ENCODE measurements around the gene FRMD5.
"Not testable (repeated sequence)": the region's sequence is repeated elsewhere in the genome, so short reads cannot be mapped to it uniquely, and the experiment has no call there.

The FRMD5 gene

DNA sequence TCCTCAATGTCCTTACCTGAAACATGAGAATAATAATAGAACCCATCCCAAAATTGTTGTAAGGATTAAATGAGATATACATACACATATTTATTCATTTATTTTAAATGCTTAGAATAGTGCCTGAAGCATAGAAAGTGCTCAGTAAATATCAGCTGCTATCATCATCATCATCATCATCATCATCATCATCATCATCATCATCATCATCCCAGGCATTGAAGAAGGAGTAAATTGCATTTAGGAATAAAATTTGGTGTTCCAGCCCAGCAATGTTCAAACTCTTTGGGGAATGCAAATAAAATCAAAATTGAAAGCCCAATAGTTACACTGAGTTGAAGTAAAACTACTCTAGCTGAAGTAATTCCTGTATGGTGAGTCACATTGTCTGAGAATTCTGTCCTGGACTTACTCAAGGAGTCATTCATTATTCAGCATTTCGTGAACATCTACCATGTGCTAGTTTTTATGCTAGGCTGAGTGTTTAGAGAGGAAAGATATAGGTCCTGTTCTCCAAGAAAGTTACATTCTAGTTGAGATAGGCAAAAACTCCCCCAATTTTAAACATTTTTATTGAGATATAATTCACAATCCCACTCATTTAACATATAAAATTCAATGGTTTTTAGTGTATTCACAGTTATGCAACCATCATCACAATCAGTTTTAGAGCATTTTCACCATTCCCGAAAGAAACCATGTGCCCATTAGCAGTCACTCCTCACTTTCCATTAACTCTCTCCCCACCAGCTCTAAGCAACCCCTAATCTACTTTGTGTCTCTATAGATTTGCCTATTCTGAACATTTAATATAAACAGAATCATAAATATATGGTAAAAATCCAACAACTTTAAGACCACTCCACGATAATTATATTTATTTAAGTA is 107.2 kb downstream of the FRMD5 start:
- no peak for DNase-seq

- no peak for DNase-seq
Observed at GRCh38 chr15:44084770-44085169, 110.3 kb downstream of the FRMD5 start.

DNA sequence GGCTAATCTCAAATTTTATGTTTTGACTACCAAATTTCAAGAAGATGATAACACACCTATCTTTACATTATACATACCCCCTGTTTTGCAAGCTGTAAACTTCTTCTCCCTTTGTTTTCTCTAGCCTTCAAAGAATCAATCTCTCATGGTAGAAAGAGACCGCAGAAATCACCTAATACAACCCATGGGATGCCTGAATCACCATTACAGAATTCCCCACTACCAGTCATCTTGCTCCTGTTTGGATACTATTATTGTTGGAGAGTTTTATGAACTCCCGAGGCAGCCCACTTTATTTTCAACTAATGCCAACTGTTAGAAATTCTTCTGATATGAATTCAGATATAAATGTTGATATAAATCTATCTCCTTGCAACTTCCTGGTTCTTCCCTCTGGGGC is 110.9 kb downstream of the FRMD5 start:
- no peak for DNase-seq

DNA sequence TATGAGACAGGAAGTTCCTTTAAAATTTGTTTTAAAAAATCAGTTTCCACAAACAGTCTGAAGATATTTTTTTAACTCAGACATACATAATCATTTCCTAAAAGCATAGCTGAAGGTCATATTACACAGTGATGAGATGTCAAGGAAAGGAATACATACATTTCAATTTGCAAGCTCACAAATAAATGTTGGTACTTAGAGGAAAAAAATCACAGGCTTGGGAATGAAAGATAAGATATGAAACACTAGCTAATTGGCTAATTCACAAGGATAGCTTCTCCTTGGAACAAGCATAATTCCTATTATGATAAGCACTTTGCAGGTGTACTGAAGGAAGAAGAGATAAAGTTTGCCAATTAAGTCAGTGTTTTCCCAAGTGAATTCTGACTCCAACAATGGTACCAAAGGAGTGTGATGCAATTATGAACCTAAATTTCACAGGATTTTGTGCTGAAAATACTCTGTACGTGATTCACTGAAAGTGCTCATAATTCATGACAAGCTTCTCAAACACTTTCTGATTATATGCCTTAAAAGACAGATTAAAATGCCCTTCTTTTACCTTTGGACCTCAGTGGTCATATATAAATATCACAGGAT is 112.4 kb downstream of the FRMD5 start:
- no peak for DNase-seq

- DNase-seq, result no peak
Observed at GRCh38 chr15:44081026-44082013, 113.8 kb downstream of the FRMD5 start.

- no peak for DNase-seq
Observed at GRCh38 chr15:44075535-44075934, 119.5 kb downstream of the FRMD5 start.

DNA sequence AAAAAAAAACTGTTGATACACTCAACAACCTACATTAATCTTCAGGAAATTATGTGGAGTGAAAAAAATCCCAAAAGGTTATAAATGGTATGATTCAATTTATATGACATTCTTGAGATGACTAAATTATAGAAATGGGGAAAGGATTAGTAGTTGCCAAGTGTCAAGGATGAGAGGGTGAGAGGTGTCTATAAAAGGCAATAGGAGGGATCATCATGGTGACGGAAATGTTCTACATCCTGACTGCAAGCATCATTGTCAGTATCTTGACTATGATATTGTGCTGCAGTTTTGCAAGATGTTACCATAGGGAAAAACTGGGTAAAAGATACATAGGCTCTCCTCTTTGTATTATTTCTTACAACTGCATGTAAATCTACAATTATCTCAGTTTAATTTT is 125.6 kb downstream of the FRMD5 start:
- no peak for DNase-seq

DNA sequence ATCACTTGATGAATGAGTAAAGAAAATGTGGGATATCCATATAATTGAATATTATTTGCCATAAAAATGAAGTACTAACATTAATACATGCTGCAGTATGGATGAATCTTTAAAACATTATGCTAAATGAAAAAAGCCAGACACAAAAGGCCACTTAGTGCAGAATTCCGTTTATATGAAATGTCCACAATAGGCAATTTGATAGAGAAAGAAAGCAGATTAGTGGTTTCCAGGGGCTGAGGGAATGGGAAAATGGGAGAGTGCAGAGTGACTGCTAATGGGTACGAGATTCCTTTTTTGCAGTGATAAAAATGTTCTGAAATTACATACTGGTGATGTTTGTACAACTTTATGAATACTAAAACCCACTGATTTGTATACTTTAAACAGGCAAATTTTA is 126.7 kb downstream of the FRMD5 start:
- no peak for DNase-seq

GRCh38 chr15:44066211-44066827 is 128.8 kb downstream of the FRMD5 start:
- peak; percentile 10 for DNase-seq

GRCh38 chr15:44064706-44065105 is 130.4 kb downstream of the FRMD5 start:
- no peak for DNase-seq

GRCh38 chr15:44058126-44058525 is 136.9 kb downstream of the FRMD5 start:
- DNase-seq, result no peak

DNA sequence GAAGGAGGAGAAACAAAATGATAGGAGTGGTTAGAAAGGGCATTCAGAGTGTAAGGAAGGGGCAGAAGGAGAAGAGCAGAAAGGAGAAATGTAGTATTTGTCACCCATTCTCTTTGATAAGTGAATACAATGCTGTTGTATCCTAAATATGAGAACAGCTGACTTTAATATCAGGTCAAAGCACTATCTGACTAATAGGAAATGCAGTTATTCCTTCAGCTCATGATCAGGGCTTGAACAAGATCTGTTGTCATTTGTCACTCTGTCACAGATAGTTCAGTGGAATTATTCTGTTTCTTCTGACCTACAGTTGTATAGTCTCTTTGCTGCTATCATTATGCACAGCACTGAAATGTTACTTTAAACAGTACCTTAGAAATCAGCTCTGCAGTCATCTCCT is 149.4 kb downstream of the FRMD5 start:
- DNase-seq, result no peak

DNA sequence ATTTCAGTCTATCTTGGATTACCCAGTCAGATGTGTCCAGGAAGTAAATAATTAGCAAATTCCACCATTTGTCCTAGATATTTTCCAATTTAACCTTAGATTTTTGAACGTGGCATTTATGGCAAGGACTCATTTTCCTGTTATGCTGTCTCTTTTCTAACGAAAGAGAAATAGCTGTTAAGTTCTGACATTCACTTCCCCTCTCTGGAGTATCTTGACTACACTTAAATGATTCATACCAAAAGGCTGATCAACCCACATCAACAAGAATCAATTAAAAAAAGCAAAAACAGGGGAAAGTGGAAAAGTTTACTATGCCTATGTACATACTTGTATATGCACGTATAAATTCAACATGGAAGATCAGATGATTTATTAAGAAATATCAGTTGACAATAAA is 149.9 kb downstream of the FRMD5 start:
- DNase-seq, result no peak

DNA sequence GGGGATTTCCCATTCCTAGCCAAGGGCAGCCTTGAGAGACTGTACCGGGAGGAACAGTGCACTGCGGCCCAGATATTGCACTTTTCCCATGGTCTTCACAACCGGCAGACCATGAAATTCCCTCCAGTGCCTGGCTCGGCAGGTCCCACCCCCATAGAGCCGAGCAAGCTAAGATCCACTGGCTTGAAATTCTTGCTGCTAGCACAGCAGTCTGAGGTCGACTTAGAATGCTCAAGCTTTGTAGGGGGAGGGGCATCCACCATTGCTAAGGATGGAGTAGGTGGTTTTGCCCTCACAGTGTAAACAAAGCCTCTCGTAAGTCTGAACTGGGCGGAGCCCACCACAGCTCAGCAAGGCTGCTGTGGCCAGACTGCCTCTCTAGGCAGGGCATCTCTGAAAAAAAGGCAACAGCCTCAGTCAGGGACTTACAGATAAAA is 156.3 kb downstream of the FRMD5 start:
- no peak for DNase-seq

- no peak for DNase-seq
Observed at GRCh38 chr15:44035781-44036699, 159.0 kb downstream of the FRMD5 start.

- no peak for DNase-seq
Observed at GRCh38 chr15:44034933-44035624, 160.0 kb downstream of the FRMD5 start.

GRCh38 chr15:44034334-44034733 is 160.7 kb downstream of the FRMD5 start:
- DNase-seq, result no peak

DNA sequence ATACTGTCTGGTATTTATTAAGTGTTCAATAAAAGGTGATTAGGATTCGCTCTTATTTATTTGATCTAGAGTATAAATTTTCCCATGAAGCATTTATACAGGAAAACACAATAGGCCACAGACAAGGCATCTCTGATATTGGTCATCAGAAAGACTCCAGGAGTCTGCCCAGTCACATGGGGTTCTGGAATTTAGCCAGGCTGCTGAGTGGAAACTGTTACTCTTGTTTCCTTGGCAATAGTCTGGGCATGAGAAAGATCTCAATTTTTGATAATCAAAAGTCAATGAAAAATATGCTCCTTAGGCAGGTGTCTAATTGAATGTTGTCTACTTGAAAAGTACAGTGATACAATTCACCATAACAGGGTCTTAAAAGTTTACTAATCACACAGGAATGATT is 161.2 kb downstream of the FRMD5 start:
- DNase-seq, result no peak

DNA sequence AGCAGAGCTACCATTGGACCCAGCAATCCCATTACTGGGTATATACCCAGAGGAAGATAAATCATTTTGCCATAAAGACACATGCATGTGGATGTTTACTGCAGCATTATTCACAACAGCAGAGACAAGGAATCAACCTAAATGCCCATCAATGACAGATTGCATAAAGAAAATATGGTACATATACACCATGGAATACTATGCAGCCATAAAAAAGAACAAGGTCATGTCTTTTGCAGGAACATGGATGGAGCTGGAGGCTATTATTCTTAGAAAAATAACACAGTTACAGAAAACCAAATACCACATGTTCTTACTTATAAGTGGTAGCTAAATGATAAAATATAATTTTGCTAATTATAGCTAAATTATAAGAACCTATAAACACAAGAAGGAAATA is 162.3 kb downstream of the FRMD5 start:
- DNase-seq, result not testable (repeated sequence)

GRCh38 chr15:44029940-44030568 is 165.0 kb downstream of the FRMD5 start:
- DNase-seq, result no peak

DNA sequence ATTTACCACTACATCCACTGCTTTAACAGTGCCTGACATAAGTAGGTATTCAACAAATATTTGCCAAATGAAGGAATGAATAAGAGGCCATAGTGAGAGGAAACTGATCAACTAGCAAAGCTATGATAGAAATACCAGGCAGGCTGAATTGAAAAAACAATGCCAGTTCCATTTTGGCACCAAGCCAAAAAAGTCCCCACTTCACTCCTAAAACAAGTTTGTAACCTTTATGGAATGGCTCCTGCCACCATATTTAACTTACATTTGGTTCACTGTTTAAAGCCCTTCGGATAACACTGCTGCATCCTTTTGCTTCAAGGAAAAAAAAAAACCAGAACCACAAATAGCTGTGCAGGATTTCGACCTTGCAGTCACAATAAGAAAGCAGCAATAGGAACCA is 166.1 kb downstream of the FRMD5 start:
- no peak for DNase-seq

Measured in NCI-H524 treated with DMSO at 0.1 percent for 48 hours (cell line).